C4-2B (cell line): ENCODE data around the gene DLG2.

Experiments used
- CTCF ChIP-seq: fragments of 450-650 bp; conservative IDR thresholded peaks from 2 replicates; pipeline ENCODE4 v1.5.1; 2017; ENCODE audit warnings: mild to moderate bottlenecking
- ZFX ChIP-seq: fragments of 450-650 bp; IDR thresholded peaks from 2 replicates; pipeline ENCODE4 v1.6.1; 2017

- no peak for TF ChIP-seq CTCF
- no peak for TF ChIP-seq ZFX
These were observed 1331.3 kb downstream of the DLG2 start for GRCh38 chr11:84295815-84296214.
